Kidney (tissue), 14 donors: Measurements from ENCODE around the gene MRPL58. TPM values are rescaled to one million over a fixed set of nuclear protein-coding genes. Genes with fewer than 3 reads are reported as not detected.
"Not testable (repeated sequence)": the region's sequence is repeated elsewhere in the genome, so short reads cannot be mapped to it uniquely, and the experiment has no call there.

Experiments used
- DNase-seq, 5 donors: peaks; one replicate each; pipeline ENCODE4 v3.0.0-alpha.2; 2013 to 2020
- FAIRE-seq: peaks from 2 replicates; lab custom pipeline; 2012; peaks lifted over from hg19 to GRCh38; lab: Jason Lieb, UNC
- H3K27ac ChIP-seq, 2 donors: one replicate each; pipeline ENCODE4 v1.7.0; 2013; ENCODE audit warnings: low read depth in 2 of 2, low read length in 2 of 2, inconsistent platforms in 1 of 2
- H3K27me3 ChIP-seq: one replicate; pipeline ENCODE4 v1.7.1; 2013; ENCODE audit warnings: low read length, inconsistent platforms; ENCODE audit not compliant: control insufficient read depth, insufficient read depth
- H3K36me3 ChIP-seq, 3 donors: one replicate each; pipeline versions ENCODE4 v1.7.0 to v1.7.1; 2013; ENCODE audit warnings: low read length in 3 of 3, control low read depth in 1 of 3, inconsistent platforms in 1 of 3; ENCODE audit not compliant: insufficient read depth in 3 of 3, control insufficient read depth in 2 of 3
- H3K4me1 ChIP-seq, 3 donors: one replicate each; pipeline versions ENCODE4 v1.7.0 to v1.7.1; 2013; ENCODE audit warnings: low read length in 3 of 3, inconsistent platforms in 1 of 3, low read depth in 1 of 3; ENCODE audit not compliant: control insufficient read depth in 2 of 3, insufficient read depth in 2 of 3
- H3K4me3 ChIP-seq, 3 donors: one replicate each; pipeline versions ENCODE4 v1.7.0 to v1.8.1; 2013; ENCODE audit warnings: low read length in 3 of 3, control low read depth in 1 of 3, inconsistent platforms in 1 of 3
- H3K9ac ChIP-seq, 3 donors: one replicate each; pipeline versions ENCODE4 v1.7.0 to v1.7.1; 2013; ENCODE audit warnings: low read length in 3 of 3, control low read depth in 1 of 3, inconsistent platforms in 1 of 3
- H3K9me3 ChIP-seq, 3 donors: one replicate each; pipeline versions ENCODE4 v1.7.0 to v1.7.1; 2013; ENCODE audit warnings: low read length in 3 of 3, control low read depth in 1 of 3, inconsistent platforms in 1 of 3; ENCODE audit not compliant: control insufficient read depth in 2 of 3, insufficient read depth in 1 of 3
- intact Hi-C: fragments of 100-400 bp; cut with DNase I; formaldehyde crosslinking; loops from one replicate; pipeline ENCODE4 v1.11.1; 2022
- polyA plus RNA-seq: library from polyadenylated mRNA; stranded (reverse); fragments of 350-450 nt; fragmentation: Illumina TruSeq; extraction: RNeasy Lipid Tissue Mini Kit (QIAGEN cat#74804); gene quantifications from one replicate; pipeline ENCODE4 v1.2.3, GENCODE V29; 2014; ENCODE audit warnings: low read depth, low replicate concordance; ENCODE audit not compliant: insufficient read depth
- total RNA-seq: library from RNA; stranded (reverse); fragmentation: NEBNext Ultra II Directional; extraction: Animal tissue kit (Norgen Biotek cat#: 25700); gene quantifications from one replicate; pipeline ENCODE4 v1.2.1, GENCODE V29; 2021
- TF ChIP-seq, protein P1 (sequence below): IDR thresholded peaks from 3 replicates; pipeline ENCODE4 v1.5.1; 2012; ENCODE audit warnings: mild to moderate bottlenecking, moderate library complexity, borderline replicate concordance; ENCODE audit not compliant: insufficient read depth; ENCODE audit errors: extremely low read depth
- donor health status: control.
- donor health status: control.
- donor health status: control.
- donor health status: control.
- donor health status: control.
- donor health status: DM: yes; HTN: yes; CAD: no.
- donor health status: Normal renal cell carcinoma (clear cell type).

MRPL58 gene
- total and polyA plus RNA-seq, 2 donors from 2014 or later, result 23.1 to 84.5 TPM

DNA sequence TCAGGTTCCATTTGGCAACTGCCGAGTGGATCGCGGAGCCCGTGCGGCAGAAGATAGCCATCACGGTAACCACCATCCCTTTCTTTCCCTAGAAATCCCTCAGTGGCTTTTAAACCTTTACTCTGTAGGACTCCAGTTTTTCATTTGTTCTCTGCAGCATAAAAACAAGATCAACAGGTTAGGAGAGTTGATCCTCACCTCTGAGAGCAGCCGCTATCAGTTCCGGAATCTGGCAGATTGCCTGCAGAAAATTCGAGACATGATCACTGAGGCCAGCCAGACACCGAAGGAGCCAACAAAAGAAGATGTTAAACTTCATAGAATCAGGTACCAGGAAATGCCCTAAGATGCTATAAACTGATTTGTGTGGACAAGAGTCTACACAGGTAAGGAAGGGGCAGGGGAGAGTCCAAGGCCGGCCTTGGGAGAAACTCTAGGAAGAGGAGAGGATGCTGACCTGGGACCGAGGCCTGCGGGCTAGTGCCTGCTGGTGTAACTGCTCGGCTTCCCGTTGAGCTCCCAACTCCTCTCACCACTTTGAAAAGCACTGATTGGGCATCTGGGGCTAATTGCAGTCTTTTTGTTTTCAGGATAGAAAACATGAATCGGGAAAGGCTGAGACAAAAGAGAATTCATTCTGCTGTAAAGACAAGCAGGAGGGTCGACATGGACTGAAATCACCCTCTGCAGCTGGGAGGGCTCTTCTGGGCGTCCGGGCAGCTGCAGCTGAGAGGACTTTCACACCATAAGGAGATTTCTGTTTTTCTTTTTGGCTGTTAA is 8.1 kb downstream of the MRPL58 start:
- no peaks in the 10 kb centered on the region for H3K27me3 ChIP-seq
- intact Hi-C loops, result no loop called here
- TF ChIP-seq, protein P1, sequence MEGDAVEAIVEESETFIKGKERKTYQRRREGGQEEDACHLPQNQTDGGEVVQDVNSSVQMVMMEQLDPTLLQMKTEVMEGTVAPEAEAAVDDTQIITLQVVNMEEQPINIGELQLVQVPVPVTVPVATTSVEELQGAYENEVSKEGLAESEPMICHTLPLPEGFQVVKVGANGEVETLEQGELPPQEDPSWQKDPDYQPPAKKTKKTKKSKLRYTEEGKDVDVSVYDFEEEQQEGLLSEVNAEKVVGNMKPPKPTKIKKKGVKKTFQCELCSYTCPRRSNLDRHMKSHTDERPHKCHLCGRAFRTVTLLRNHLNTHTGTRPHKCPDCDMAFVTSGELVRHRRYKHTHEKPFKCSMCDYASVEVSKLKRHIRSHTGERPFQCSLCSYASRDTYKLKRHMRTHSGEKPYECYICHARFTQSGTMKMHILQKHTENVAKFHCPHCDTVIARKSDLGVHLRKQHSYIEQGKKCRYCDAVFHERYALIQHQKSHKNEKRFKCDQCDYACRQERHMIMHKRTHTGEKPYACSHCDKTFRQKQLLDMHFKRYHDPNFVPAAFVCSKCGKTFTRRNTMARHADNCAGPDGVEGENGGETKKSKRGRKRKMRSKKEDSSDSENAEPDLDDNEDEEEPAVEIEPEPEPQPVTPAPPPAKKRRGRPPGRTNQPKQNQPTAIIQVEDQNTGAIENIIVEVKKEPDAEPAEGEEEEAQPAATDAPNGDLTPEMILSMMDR, result no peak
- H3K4me1 ChIP-seq, result no peaks in the 10 kb centered on the region
- no peak overlapping the region for H3K4me3 ChIP-seq
- peaks cover 0 to 25% (median 11%) of the 10 kb centered on the region in 3 donors for H3K36me3 ChIP-seq
- DNase-seq (no peak), FAIRE-seq (no peak)
- H3K27ac ChIP-seq, result no peak overlapping the region
- no peak overlapping the region for H3K9ac ChIP-seq
- H3K9me3 ChIP-seq, result no peaks in the 10 kb centered on the region

DNA sequence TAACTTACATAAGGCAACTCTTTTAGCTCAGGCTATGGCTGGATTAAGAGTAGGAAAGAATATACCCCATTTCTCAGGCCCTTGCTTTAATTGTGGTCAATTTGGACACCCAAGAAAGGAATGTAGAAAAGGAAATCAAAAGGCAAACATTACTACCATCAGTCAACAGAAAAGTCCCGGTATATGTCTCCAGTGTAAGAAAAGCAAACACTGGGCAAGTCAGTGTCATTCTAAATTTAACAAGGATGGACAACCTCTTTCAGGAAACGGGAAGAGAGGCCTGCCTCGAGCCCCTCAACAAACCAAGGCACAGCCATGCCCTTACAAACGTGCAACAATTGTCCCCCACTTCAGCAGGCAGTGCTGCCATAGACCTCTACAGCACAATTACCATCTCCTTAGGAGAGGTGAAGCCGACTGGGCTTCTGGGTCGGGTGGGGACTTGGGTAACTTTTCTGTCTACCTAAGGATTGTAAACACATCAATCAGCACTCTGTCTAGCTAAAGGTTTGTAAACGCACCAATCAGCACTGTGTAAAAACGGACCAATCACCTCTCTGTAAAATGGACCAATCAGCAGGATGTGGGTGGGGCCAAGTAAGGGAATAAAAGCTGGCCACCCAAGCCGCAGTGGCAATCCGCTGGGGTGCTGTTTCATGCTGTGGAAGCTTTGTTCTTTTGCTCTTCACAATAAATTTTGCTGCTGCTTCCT is 12.4 kb downstream of the MRPL58 start:
- Histone ChIP-seq H3K9ac (no peak overlapping the region), H3K4me1 (no peaks in the 10 kb centered on the region), H3K27me3 (no peaks in the 10 kb centered on the region), H3K36me3 (peaks cover 0 to 17% (median 5%) of the 10 kb centered on the region in 3 donors), H3K9me3 (no peaks in the 10 kb centered on the region), H3K27ac (no peak overlapping the region), H3K4me3 (no peak overlapping the region)
- TF ChIP-seq, protein P1, result no peak
- intact Hi-C loops, result no loop called here
- no peak for DNase-seq
- FAIRE-seq, result no peak

DNA sequence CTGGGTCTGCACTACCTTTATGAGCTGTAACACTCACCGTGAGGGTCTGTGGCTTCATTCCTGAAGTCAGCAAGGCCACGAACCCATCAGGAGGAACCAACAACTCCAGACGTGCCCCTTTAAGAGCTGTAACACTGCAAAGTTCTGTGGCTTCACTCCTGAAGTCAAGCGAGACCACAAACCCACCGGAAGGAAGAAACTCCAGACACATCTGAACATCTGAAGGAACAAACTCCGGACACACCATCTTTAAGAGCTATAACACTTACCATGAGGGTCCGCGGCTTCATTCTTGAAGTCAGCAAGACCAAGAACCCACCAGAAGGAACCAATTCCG is 12.9 kb downstream of the MRPL58 start:
- FAIRE-seq, H3K27ac ChIP-seq, H3K9ac ChIP-seq, H3K4me3 ChIP-seq, H3K27me3 ChIP-seq, DNase-seq, H3K4me1 ChIP-seq, intact Hi-C loops, H3K9me3 ChIP-seq: not testable (repeated sequence)
- peaks cover 0 to 12% (median 4%) of the 10 kb centered on the region in 3 donors for H3K36me3 ChIP-seq

DNA sequence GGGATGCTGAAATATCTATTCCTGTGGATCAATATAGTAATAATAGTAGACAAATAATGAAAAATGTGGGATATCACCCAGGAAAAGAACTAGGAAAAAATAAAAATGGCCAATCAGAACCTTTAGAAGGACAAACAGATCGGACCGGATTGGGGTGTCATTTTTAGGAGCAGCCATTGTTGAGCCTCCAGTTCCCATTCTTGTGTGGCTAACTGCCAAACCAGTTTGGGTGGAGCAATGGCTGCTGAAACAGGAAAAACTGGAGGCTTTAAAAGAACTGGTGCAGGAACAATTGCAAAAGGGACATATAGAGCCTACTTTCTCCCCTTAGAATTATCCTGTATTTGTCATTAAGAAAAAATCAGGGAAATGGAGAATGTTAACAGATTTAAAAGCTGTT is 14.2 kb downstream of the MRPL58 start:
- H3K27ac ChIP-seq, H3K4me3 ChIP-seq, H3K27me3 ChIP-seq, H3K4me1 ChIP-seq, H3K36me3 ChIP-seq, H3K9ac ChIP-seq, FAIRE-seq, DNase-seq, H3K9me3 ChIP-seq, intact Hi-C loops: not testable (repeated sequence)
